Transverse colon (tissue), 4 donors: Measurements from ENCODE around the gene ARFGAP2. TPM values are rescaled to one million over a fixed set of nuclear protein-coding genes. Genes with fewer than 3 reads are reported as not detected.

Source experiments
- DNase-seq: peaks from one replicate; pipeline ENCODE4 v3.0.0-alpha.2; 2019
- H3K27ac ChIP-seq, 4 donors: fragments of 200-600 bp; sonication (generic); 2 replicates each; pipeline ENCODE4 v1.5.1; 2016 to 2018; ENCODE audit warnings: inconsistent platforms in 4 of 4
- H3K27me3 ChIP-seq: fragments of 200-600 bp; sonication (generic); 2 replicates; pipeline ENCODE4 v1.5.1; 2017; ENCODE audit warnings: inconsistent platforms
- H3K36me3 ChIP-seq, 4 donors: fragments of 200-600 bp; sonication (generic); 2 replicates each; pipeline ENCODE4 v1.5.1; 2017 to 2019; ENCODE audit warnings: inconsistent platforms in 4 of 4
- H3K4me1 ChIP-seq, 4 donors: fragments of 200-600 bp; sonication (generic); 2 replicates each; pipeline ENCODE4 v1.5.1; 2017 to 2020; ENCODE audit warnings: inconsistent platforms in 4 of 4
- H3K4me3 ChIP-seq, 4 donors: fragments of 200-600 bp; sonication (generic); 1 replicate in 1 of 4; 2 replicates in 3 of 4; pipeline versions ENCODE4 v1.5.1 to v1.6.1; 2017 to 2019; ENCODE audit warnings: inconsistent platforms in 4 of 4
- H3K9me3 ChIP-seq, 2 donors: fragments of 200-600 bp; sonication (generic); 2 replicates each; pipeline ENCODE4 v1.5.1; 2017 to 2019; ENCODE audit warnings: inconsistent platforms in 2 of 2
- EP300 ChIP-seq: sonication (generic); formaldehyde crosslinking; IDR thresholded peaks from one replicate; pipeline ENCODE4 v1.6.1; 2017; ENCODE audit warnings: antibody characterized with exemption, low read depth
- POLR2A ChIP-seq: fragments of 450-650 bp; IDR thresholded peaks from one replicate; pipeline ENCODE4 v1.6.1; 2016; ENCODE audit warnings: antibody characterized with exemption, mild to moderate bottlenecking, moderate library complexity
- POLR2AphosphoS5 ChIP-seq, 3 donors: sonication (generic); formaldehyde crosslinking; IDR thresholded peaks; one replicate each; pipeline ENCODE4 v1.6.1; 2016; ENCODE audit warnings: antibody characterized with exemption in 3 of 3
- WGBS, 2 donors: methylation state at CpG; one replicate each; pipeline ENCODE4 v1.1.5; 2018; ENCODE audit warnings: low coverage in 1 of 2; 5-methylcytosine and 5-hydroxymethylcytosine counted together
- in situ Hi-C, 4 donors: fragments of 200-750 bp; cut with MboI; loops; one replicate each; pipeline versions ENCODE4 v1.15.0 to v1.15.1; 2017; ENCODE audit warnings: low sequenced_read_pairs in 3 of 4, low pct_ligation_motif_present in 1 of 4, low pct_unique_long_range_greater_than_20kb in 1 of 4
- intact Hi-C: fragments of 100-400 bp; cut with DNase I; formaldehyde crosslinking; loops from one replicate; pipeline ENCODE4 v1.15.1; 2023; ENCODE audit warnings: low total_unique reads
- total RNA-seq, 4 donors: library from RNA; depleted of rRNA; stranded (reverse); fragments of >200 nt; gene quantifications; one replicate each; pipeline ENCODE4 v1.1.0, GENCODE V29; 2016
- TF ChIP-seq, protein P1 (sequence below), 5 experiments: fragments of 200-600 bp in 3 of 5; fragments of 450-650 bp in 2 of 5; sonication (generic) in 3 of 5; IDR thresholded peaks; 1 replicate in 2 of 5; 2 replicates in 3 of 5; pipeline ENCODE4 v1.5.1; 2016 to 2017; ENCODE audit warnings: antibody characterized with exemption in 5 of 5, inconsistent platforms in 3 of 5, mild to moderate bottlenecking in 2 of 5, moderate library complexity in 1 of 5

The ARFGAP2 gene
- total RNA-seq, 4 donors from 2014 or later: 123 to 213 (median 132) TPM

- Histone ChIP-seq H3K27me3 (no peaks in the 10 kb centered on the region), H3K4me1 (peaks cover 2 to 11% (median 8%) of the 10 kb centered on the region in 4 donors), H3K27ac (no peak overlapping the region), H3K4me3 (no peak overlapping the region), H3K9me3 (no peaks in the 10 kb centered on the region), H3K36me3 (no peaks in the 10 kb centered on the region)
- no peak for DNase-seq
- intact Hi-C loops: no loop called here
- TF ChIP-seq EP300: no peak
- no peak for TF ChIP-seq POLR2AphosphoS5 (IDR thresholded peaks at IDR 0.05)
- TF ChIP-seq, protein P1, sequence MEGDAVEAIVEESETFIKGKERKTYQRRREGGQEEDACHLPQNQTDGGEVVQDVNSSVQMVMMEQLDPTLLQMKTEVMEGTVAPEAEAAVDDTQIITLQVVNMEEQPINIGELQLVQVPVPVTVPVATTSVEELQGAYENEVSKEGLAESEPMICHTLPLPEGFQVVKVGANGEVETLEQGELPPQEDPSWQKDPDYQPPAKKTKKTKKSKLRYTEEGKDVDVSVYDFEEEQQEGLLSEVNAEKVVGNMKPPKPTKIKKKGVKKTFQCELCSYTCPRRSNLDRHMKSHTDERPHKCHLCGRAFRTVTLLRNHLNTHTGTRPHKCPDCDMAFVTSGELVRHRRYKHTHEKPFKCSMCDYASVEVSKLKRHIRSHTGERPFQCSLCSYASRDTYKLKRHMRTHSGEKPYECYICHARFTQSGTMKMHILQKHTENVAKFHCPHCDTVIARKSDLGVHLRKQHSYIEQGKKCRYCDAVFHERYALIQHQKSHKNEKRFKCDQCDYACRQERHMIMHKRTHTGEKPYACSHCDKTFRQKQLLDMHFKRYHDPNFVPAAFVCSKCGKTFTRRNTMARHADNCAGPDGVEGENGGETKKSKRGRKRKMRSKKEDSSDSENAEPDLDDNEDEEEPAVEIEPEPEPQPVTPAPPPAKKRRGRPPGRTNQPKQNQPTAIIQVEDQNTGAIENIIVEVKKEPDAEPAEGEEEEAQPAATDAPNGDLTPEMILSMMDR (IDR thresholded peaks at IDR 0.05): no peak
- TF ChIP-seq POLR2A: no peak
- in situ Hi-C loops: loop anchor here in 2 of 4 donors (10.0 kb wide), 2 partner anchors 243 to 273 kb away; partner anchors contain the start of gene LRP4 (in 1 of the 2)
- WGBS, 2 donors: 27 to 67% methylated on average over 2 to 5 of the region's 5 CpGs
These were observed 18.4 kb downstream of the ARFGAP2 start for GRCh38 chr11:47158242-47158641.

GRCh38 chr11:47157805-47158204, 18.9 kb downstream of the ARFGAP2 start:
- TF ChIP-seq, protein P1 (IDR thresholded peaks at IDR 0.05): no peak
- H3K4me1 ChIP-seq: peaks cover 3 to 15% (median 12%) of the 10 kb centered on the region in 4 donors
- in situ Hi-C loops (loop anchor here in 2 of 4 donors (10.0 kb wide), 2 partner anchors 243 to 273 kb away; partner anchors contain the start of gene LRP4 (in 1 of the 2)), intact Hi-C loops (no loop called here)
- no peak for DNase-seq
- H3K4me3 ChIP-seq: no peak overlapping the region
- no peaks in the 10 kb centered on the region for H3K27me3 ChIP-seq
- H3K9me3 ChIP-seq: no peaks in the 10 kb centered on the region
- 85% methylated on average over 8 of the region's 8 CpGs; no CpG with 5 or more reads in 1 of the 2 donors for WGBS, 2 donors
- H3K27ac ChIP-seq: no peak overlapping the region
- H3K36me3 ChIP-seq: no peaks in the 10 kb centered on the region

DNA sequence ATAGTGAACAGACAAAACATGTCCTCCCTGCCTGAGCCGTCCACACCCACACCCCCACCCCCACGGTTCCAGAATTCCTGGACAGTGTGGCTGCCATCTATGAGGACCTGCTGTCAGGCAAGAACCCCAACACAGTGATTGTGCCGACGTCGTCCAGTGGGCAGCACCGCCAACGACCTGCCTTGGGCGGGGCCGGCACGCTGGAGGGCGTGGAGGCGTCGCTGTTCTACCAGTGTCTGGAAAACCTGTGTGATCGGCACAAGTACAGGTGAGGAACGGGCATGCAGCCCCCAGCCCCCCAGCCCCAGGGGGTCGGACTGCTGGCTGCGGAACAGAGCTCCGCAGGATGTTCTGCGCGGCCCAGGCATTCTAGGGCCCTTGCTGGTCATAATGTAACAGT, 19.7 kb downstream of the ARFGAP2 start:
- TF ChIP-seq POLR2AphosphoS5 (IDR thresholded peaks at IDR 0.05) (no peak), POLR2A (no peak), EP300 (no peak)
- TF ChIP-seq, protein P1 (IDR thresholded peaks at IDR 0.05): no peak

DNA sequence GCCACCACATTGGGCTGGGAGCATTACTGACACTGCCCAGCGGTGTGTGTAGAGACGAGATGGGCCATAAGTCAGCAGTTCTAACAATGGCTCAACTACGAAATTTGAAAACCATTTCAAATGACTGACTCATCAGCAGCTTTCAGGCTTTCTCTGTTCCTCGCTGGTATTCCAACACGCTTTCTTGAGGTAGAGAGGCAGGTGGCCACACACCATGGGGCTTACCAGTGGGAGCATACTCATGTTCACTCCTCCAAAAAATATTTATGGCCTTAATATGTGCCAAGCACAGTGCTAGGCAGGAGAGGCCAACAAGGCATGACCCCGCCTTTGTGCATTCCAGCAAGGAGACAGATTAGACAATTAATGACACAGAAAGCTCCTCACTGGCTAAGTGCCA, 20.3 kb downstream of the ARFGAP2 start:
- Histone ChIP-seq H3K9me3 (no peaks in the 10 kb centered on the region), H3K4me1 (peaks cover 3 to 20% (median 15%) of the 10 kb centered on the region in 4 donors), H3K36me3 (no peaks in the 10 kb centered on the region), H3K27ac (no peak overlapping the region), H3K27me3 (no peaks in the 10 kb centered on the region), H3K4me3 (no peak overlapping the region)
- intact Hi-C loops: no loop called here
- in situ Hi-C loops: loop anchor here in 2 of 4 donors (10.0 kb wide), 2 partner anchors 242 to 272 kb away; partner anchors contain the start of gene LRP4 (in 1 of the 2)
- 84 to 89% methylated on average over 5 to 6 of the region's 6 CpGs for WGBS, 2 donors
- TF ChIP-seq POLR2AphosphoS5 (IDR thresholded peaks at IDR 0.05) (no peak), EP300 (no peak), POLR2A (no peak)
- TF ChIP-seq, protein P1 (IDR thresholded peaks at IDR 0.05): no peak
- no peak for DNase-seq

More for the DNA sequence above, 19.7 kb downstream of the ARFGAP2 start:
- H3K27me3 ChIP-seq: no peaks in the 10 kb centered on the region
- in situ Hi-C loops (loop anchor here in 2 of 4 donors (10.0 kb wide), 2 partner anchors 242 to 272 kb away; partner anchors contain the start of gene LRP4 (in 1 of the 2)), intact Hi-C loops (no loop called here)
- H3K4me1 ChIP-seq: peaks cover 3 to 20% (median 16%) of the 10 kb centered on the region in 4 donors
- 90% methylated on average over 3 of the region's 20 CpGs; no CpG with 5 or more reads in 1 of the 2 donors for WGBS, 2 donors
- H3K27ac ChIP-seq: no peak overlapping the region
- no peaks in the 10 kb centered on the region for H3K9me3 ChIP-seq
- no peak for DNase-seq
- H3K4me3 ChIP-seq: no peak overlapping the region
- no peaks in the 10 kb centered on the region for H3K36me3 ChIP-seq
